ENCODE measurements around the gene PAM16.
"Not testable (repeated sequence)": the region's sequence is repeated elsewhere in the genome, so short reads cannot be mapped to it uniquely, and the experiment has no call there.

GRCh38 chr16:4344300-4344982 is 6.7 kb downstream of the PAM16 start:
- TF ChIP-seq, protein P1, sequence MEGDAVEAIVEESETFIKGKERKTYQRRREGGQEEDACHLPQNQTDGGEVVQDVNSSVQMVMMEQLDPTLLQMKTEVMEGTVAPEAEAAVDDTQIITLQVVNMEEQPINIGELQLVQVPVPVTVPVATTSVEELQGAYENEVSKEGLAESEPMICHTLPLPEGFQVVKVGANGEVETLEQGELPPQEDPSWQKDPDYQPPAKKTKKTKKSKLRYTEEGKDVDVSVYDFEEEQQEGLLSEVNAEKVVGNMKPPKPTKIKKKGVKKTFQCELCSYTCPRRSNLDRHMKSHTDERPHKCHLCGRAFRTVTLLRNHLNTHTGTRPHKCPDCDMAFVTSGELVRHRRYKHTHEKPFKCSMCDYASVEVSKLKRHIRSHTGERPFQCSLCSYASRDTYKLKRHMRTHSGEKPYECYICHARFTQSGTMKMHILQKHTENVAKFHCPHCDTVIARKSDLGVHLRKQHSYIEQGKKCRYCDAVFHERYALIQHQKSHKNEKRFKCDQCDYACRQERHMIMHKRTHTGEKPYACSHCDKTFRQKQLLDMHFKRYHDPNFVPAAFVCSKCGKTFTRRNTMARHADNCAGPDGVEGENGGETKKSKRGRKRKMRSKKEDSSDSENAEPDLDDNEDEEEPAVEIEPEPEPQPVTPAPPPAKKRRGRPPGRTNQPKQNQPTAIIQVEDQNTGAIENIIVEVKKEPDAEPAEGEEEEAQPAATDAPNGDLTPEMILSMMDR (IDR thresholded peaks at IDR 0.05; ENCODE audit: poor library complexity): not testable (repeated sequence)
- TF ChIP-seq EZH2 (IDR thresholded peaks at IDR 0.05; ENCODE audit: borderline replicate concordance); EZH2phosphoT487 (IDR thresholded peaks at IDR 0.05; ENCODE audit: low read depth, severe bottlenecking, unreplicated experiment): not testable (repeated sequence)
